GM21447 (cell line): Measurements from ENCODE around the gene SRP68.
A peak's percentile ranks its signal among the peaks of the same experiment; 100 is the strongest.

Experiments used
- ATAC-seq: cut with Tn5 transposase; IDR thresholded peaks from one replicate; pipeline ENCODE4 v1.9.1; 2021; ENCODE audit not compliant: unreplicated experiment

The SRP68 gene

GRCh38 chr17:76000755-76001521 is 71.4 kb downstream of the SRP68 start, which contains the start of gene CDK3:
CDK3 (plus strand) TSS chr17:76000855; CDS start chr17:76001426, 571 bp downstream.
- ATAC-seq = no peak

- no peak for ATAC-seq
These were observed 72.1 kb downstream of the SRP68 start for GRCh38 chr17:76000016-76000754.

- no peak for ATAC-seq
These were observed 74.0 kb downstream of the SRP68 start for GRCh38 chr17:75998327-75998795.

- peak; percentile 60 for ATAC-seq
These were observed 75.4 kb downstream of the SRP68 start for GRCh38 chr17:75996665-75997590.

GRCh38 chr17:75995385-75995925 is 76.9 kb downstream of the SRP68 start:
- no peak for ATAC-seq

- no peak for ATAC-seq
These were observed 77.4 kb downstream of the SRP68 start for GRCh38 chr17:75994802-75995370.

- no peak for ATAC-seq
These were observed 80.9 kb downstream of the SRP68 start for GRCh38 chr17:75991396-75991795.
